Epithelial cell of proximal tubule (primary cell): ENCODE data around the gene ACAP2. TPM values are rescaled to one million over a fixed set of nuclear protein-coding genes. Genes with fewer than 3 reads are reported as not detected.
A peak's percentile ranks its signal among the peaks of the same experiment; 100 is the strongest.

Experiments
- DNase-seq: peaks from one replicate; pipeline ENCODE4 v3.0.0-alpha.2; 2011; ENCODE audit warnings: low read depth
- H3K4me3 ChIP-seq: 2 replicates; pipeline ENCODE4 v1.5.1; 2011; ENCODE audit warnings: low read depth, mild to moderate bottlenecking, low read length
- total RNA-seq: library from RNA; depleted of rRNA; stranded (reverse); fragments of >200 nt; gene quantifications from 2 replicates; pipeline ENCODE4 v1.2.3, GENCODE V29; 2015
- TF ChIP-seq, protein P1 (sequence below): conservative IDR thresholded peaks from 2 replicates; pipeline ENCODE4 v1.5.1; 2012; ENCODE audit warnings: low read depth, mild to moderate bottlenecking, low read length

ACAP2 gene
- total RNA-seq, 1 donor from 2014 or later, result 26.2 TPM

DNA sequence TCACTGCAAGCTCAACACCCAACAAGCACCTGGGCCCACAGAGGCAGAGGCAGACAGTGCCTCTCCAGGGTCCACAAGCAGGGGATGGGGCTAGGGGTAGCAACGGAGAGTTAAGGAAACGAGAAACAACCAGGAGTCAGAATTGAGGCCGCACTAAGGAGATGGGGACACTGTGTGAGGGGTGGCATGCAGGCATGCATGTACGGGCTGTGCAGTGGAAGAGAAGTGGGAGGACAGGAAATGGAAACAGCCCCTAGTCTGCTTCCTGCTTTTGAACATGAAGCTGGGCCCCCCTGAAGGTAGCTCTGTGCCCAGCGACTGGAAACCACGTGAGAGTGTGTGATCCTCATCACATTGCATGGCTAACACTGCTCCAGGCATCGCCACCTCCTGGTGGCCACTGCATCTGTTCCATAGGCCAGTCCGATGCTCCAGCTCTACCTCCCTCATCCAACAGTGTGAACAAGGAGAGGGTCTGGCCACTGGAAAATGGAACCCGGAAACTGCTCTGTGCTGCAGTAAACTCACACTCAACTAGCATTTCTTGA lies 215.8 kb downstream of the ACAP2 start:
- H3K4me3 ChIP-seq, result no peak overlapping the region
- no peak for DNase-seq
- TF ChIP-seq, protein P1, sequence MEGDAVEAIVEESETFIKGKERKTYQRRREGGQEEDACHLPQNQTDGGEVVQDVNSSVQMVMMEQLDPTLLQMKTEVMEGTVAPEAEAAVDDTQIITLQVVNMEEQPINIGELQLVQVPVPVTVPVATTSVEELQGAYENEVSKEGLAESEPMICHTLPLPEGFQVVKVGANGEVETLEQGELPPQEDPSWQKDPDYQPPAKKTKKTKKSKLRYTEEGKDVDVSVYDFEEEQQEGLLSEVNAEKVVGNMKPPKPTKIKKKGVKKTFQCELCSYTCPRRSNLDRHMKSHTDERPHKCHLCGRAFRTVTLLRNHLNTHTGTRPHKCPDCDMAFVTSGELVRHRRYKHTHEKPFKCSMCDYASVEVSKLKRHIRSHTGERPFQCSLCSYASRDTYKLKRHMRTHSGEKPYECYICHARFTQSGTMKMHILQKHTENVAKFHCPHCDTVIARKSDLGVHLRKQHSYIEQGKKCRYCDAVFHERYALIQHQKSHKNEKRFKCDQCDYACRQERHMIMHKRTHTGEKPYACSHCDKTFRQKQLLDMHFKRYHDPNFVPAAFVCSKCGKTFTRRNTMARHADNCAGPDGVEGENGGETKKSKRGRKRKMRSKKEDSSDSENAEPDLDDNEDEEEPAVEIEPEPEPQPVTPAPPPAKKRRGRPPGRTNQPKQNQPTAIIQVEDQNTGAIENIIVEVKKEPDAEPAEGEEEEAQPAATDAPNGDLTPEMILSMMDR, result peak; percentile 39

DNA sequence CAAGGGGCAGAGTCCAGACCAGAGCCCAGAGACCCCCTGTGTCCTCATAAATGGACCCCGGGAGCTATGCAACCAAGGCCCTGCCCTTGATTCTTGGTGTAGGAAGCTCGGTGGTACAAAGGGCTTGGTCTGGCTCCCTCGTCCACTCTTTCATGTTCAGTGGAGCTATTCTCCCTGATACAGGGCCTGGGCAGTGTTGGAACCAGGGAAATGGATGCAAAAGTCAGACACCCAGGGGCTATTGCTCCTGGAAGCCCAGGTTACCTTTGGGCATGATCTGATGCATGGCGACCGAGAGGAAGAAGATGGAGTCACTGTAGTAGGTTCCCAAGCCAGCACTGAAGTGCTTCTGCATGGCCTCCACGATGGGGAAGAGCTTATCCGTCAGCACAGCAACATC lies 216.4 kb downstream of the ACAP2 start:
- TF ChIP-seq, protein P1, result no peak
- H3K4me3 ChIP-seq, result no peak overlapping the region
- no peak for DNase-seq

DNA sequence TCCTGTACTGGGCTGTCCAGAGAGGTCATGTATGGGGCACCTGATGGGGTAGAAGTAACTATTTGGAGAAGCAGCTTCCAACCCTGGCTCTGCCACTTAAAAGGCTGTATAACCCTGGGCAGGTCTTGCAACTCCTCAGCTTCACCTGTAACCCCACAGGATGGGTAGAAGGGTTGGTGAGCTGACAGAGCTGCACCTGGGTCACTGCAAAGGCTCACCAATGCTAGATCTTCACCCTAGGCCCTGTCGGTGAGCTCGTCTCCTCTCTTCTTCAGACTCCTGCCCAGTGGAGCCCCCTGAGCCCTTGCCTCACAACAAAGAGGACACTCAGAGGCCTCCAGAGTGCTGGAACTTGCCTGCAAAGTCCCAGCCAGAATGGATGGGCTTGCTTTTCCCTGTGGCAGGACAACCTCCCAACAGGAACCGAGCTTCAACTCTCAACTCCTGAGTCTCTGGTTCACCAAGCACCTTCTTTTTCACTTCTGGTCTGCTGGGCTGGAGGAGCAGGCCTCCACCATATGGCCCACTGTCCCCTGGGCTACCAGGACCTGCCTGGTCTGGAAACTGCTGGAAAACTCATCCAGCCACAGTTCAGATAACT lies 217.7 kb downstream of the ACAP2 start:
- TF ChIP-seq, protein P1, result no peak
- no peak overlapping the region for H3K4me3 ChIP-seq
- DNase-seq, result no peak

Other genes with a start within 250 kb of the ACAP2 start
- gene XXYLT1, start 171.9 kb downstream of the ACAP2 start, total RNA-seq, result 16.4 and 23.2 TPM in 2 replicates
- 34.9 and 43.5 TPM in 2 replicates for gene PPP1R2, start 100.3 kb upstream of the ACAP2 start, total RNA-seq
- not detected in 2 replicates for gene APOD, start 140.9 kb upstream of the ACAP2 start, total RNA-seq